ENCODE results near the gene THSD4. TPM values are rescaled to one million over a fixed set of nuclear protein-coding genes. Genes with fewer than 3 reads are reported as not detected.

The THSD4 gene
- total and polyA plus RNA-seq, 2 donors (not counting 1 experiment from before 2014, with no cell fraction given), result 43.1 to 95.5 TPM

DNA sequence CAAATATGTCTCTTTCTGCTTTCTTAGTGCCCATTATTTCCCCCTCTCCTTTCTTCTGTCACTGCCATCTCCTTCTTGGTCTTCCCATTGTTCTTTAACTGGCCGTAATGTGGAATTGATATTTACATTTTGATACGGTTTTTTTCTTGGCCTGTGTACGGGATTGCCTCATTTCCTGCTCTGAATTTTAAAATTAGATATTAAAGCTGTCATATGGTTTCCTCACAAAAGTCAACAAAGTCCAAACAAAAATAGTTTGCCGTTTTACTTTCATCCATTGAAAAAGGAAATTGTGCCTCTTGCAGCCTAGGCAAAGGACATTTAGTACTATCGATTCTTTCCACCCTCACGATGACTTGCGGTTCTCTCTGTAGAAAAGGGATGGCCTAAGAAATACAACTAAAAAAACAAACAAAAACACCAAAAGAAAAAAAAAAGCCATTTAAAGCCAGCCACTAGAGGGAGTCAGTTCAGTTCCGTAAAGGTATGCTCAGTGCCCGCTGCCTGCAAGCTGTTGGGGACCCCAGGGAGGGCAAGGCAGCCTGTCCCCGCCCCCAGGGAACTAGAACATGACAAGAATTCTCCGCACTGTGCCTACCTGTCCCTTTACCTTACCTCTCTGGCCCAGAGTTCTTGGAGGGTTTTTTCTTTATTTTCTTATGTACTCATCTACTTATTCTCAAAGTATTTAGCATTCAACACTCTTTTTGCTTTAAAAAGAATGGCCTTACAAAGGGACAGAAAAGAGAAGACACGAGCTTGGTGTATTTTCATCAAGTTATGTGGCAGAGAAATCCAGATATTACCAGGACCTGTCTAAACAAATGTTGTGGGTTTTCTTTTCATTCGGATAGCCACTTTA is 665.1 kb downstream of the THSD4 start:
- H3K4me1 ChIP-seq (ENCODE audit: control insufficient read depth, extremely low read depth, insufficient read depth, low read length), result no peaks in the 10 kb centered on the region
- peak; percentile 46 to 84 for DNase-seq (ENCODE audit: low read depth in 2 of 2)
- peak overlapping the region; percentile 60 for H3K4me2 ChIP-seq (ENCODE audit: extremely low read depth, insufficient read depth, low read length)
- no peaks in the 10 kb centered on the region for H3K79me2 ChIP-seq (ENCODE audit: control insufficient read depth, insufficient read depth, low read length)
- no peaks in the 10 kb centered on the region for H4K20me1 ChIP-seq (ENCODE audit: control insufficient read depth, extremely low read depth, insufficient read depth, low read length)
- peak overlapping the region in 1 of 4 experiments; percentile 24 for H3K4me3 ChIP-seq (replicated peaks in 1 of 4; ENCODE audit: control extremely low read depth in 1 of 4, insufficient read depth in 1 of 4, low read depth in 3 of 4, low read length in 4 of 4)
- no peak overlapping the region for H3K9ac ChIP-seq (ENCODE audit: insufficient read depth, low read length)
- TF ChIP-seq, protein P1, sequence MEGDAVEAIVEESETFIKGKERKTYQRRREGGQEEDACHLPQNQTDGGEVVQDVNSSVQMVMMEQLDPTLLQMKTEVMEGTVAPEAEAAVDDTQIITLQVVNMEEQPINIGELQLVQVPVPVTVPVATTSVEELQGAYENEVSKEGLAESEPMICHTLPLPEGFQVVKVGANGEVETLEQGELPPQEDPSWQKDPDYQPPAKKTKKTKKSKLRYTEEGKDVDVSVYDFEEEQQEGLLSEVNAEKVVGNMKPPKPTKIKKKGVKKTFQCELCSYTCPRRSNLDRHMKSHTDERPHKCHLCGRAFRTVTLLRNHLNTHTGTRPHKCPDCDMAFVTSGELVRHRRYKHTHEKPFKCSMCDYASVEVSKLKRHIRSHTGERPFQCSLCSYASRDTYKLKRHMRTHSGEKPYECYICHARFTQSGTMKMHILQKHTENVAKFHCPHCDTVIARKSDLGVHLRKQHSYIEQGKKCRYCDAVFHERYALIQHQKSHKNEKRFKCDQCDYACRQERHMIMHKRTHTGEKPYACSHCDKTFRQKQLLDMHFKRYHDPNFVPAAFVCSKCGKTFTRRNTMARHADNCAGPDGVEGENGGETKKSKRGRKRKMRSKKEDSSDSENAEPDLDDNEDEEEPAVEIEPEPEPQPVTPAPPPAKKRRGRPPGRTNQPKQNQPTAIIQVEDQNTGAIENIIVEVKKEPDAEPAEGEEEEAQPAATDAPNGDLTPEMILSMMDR (conservative IDR thresholded peaks at IDR 0.05 in 1 of 2, IDR thresholded peaks at IDR 0.05 in 1 of 2; ENCODE audit: low read depth in 1 of 2, low read length in 2 of 2), result peak; percentile 71 to 85
- TF ChIP-seq EZH2 (IDR thresholded peaks at IDR 0.05; ENCODE audit: low read length, missing control alignments), result no peak
- H3K27ac ChIP-seq (ENCODE audit: insufficient read depth, low read length), result peak overlapping the region; percentile 33
- H3K9me3 ChIP-seq (ENCODE audit: control insufficient read depth, insufficient read depth, low read depth, low read length), result no peaks in the 10 kb centered on the region
- no peaks in the 10 kb centered on the region for H3K36me3 ChIP-seq (ENCODE audit: control insufficient read depth, insufficient read depth, low read length)
- no peaks in the 10 kb centered on the region for H3K27me3 ChIP-seq (ENCODE audit: control insufficient read depth, insufficient read depth, low read length)
- H2AFZ ChIP-seq (ENCODE audit: low read length), result no peak overlapping the region

DNA sequence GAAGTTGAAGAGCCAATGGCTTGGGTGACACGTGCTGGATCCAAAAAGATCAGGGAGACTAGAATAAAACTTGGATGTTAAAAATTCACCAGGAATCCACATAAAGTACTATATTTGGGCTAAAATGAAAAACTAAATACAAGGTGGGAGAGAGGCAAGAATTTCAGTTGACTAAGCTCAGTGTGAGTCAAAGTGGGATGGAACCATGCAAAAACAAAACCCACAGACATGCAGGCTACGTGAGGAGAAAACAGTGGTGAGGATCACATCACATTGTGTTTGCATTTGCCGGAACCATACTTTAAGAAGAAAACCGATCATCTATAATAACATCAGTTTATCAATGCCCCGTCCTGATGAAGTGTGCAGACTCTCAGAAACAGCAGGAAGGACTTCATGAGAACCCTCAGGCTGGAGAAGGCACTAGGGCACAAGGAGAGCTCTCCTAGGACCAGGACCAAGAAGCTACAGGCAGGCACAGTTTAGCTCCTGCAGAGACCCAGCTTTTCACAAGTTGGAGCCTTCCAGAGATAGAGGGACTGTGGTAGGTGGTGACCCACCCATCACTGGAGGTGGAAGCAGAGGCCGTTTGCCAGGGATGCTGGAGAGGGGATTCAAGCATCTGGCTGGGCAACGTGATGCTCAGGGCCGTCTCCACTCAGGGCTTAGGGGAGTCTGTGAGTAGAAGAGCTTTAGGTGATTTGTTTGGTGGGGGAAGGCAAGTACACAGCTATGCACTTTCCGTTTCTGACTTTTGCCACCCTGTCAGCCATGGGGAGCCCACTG is 666.1 kb downstream of the THSD4 start:
- DNase-seq (ENCODE audit: low read depth in 2 of 2), result peak in 1 of 2 donors; percentile 69
- Histone ChIP-seq H2AFZ (ENCODE audit: low read length) (no peak overlapping the region), H3K4me2 (ENCODE audit: extremely low read depth, insufficient read depth, low read length) (no peak overlapping the region)

DNA sequence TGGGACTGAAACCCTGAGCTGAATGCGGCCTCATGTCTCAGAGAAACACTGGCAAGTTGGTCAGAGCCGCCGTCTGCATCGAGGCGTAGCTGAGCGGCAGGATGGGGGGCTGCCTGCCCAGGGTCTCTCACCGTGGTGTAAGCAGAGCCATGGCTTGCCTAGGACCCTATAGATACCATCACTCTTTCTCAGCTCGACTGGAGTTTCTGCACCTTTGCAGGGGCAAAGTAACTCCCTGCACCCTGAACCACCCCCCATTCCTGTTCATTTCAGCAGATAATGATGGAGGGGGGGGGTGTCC is 666.6 kb downstream of the THSD4 start:
- H3K36me3 ChIP-seq (ENCODE audit: control insufficient read depth, insufficient read depth, low read length), result no peaks in the 10 kb centered on the region
- no peaks in the 10 kb centered on the region for H3K27me3 ChIP-seq (ENCODE audit: control insufficient read depth, insufficient read depth, low read length)
- no peak for DNase-seq (ENCODE audit: low read depth in 2 of 2)
- no peaks in the 10 kb centered on the region for H4K20me1 ChIP-seq (ENCODE audit: control insufficient read depth, extremely low read depth, insufficient read depth, low read length)
- no peak overlapping the region for H3K9ac ChIP-seq (ENCODE audit: insufficient read depth, low read length)
- no peak overlapping the region for H3K4me3 ChIP-seq (replicated peaks in 1 of 4; ENCODE audit: control extremely low read depth in 1 of 4, insufficient read depth in 1 of 4, low read depth in 3 of 4, low read length in 4 of 4)
- no peaks in the 10 kb centered on the region for H3K9me3 ChIP-seq (ENCODE audit: control insufficient read depth, insufficient read depth, low read depth, low read length)
- no peaks in the 10 kb centered on the region for H3K79me2 ChIP-seq (ENCODE audit: control insufficient read depth, insufficient read depth, low read length)
- no peak for TF ChIP-seq EZH2 (IDR thresholded peaks at IDR 0.05; ENCODE audit: low read length, missing control alignments)
- no peaks in the 10 kb centered on the region for H3K4me1 ChIP-seq (ENCODE audit: control insufficient read depth, extremely low read depth, insufficient read depth, low read length)
- H3K4me2 ChIP-seq (ENCODE audit: extremely low read depth, insufficient read depth, low read length), result no peak overlapping the region
- H3K27ac ChIP-seq (ENCODE audit: insufficient read depth, low read length), result no peak overlapping the region
- no peak overlapping the region for H2AFZ ChIP-seq (ENCODE audit: low read length)

More for the DNA sequence above, 666.1 kb downstream of the THSD4 start:
- no peak overlapping the region for H3K27ac ChIP-seq (ENCODE audit: insufficient read depth, low read length)
- no peak overlapping the region for H3K4me3 ChIP-seq (replicated peaks in 1 of 4; ENCODE audit: control extremely low read depth in 1 of 4, insufficient read depth in 1 of 4, low read depth in 3 of 4, low read length in 4 of 4)
- no peaks in the 10 kb centered on the region for H4K20me1 ChIP-seq (ENCODE audit: control insufficient read depth, extremely low read depth, insufficient read depth, low read length)
- no peaks in the 10 kb centered on the region for H3K9me3 ChIP-seq (ENCODE audit: control insufficient read depth, insufficient read depth, low read depth, low read length)
- no peaks in the 10 kb centered on the region for H3K79me2 ChIP-seq (ENCODE audit: control insufficient read depth, insufficient read depth, low read length)
- no peaks in the 10 kb centered on the region for H3K27me3 ChIP-seq (ENCODE audit: control insufficient read depth, insufficient read depth, low read length)
- H3K9ac ChIP-seq (ENCODE audit: insufficient read depth, low read length), result no peak overlapping the region
- H3K36me3 ChIP-seq (ENCODE audit: control insufficient read depth, insufficient read depth, low read length), result no peaks in the 10 kb centered on the region
- H3K4me1 ChIP-seq (ENCODE audit: control insufficient read depth, extremely low read depth, insufficient read depth, low read length), result no peaks in the 10 kb centered on the region
- TF ChIP-seq EZH2 (IDR thresholded peaks at IDR 0.05; ENCODE audit: low read length, missing control alignments), result no peak
- TF ChIP-seq, protein P1 (conservative IDR thresholded peaks at IDR 0.05 in 1 of 2, IDR thresholded peaks at IDR 0.05 in 1 of 2; ENCODE audit: low read depth in 1 of 2, low read length in 2 of 2), result no peak

All from fibroblast of lung (primary cell).